Measurements from ENCODE around the gene IPCEF1. TPM values are rescaled to one million over a fixed set of nuclear protein-coding genes. Genes with fewer than 3 reads are reported as not detected.

IPCEF1 gene
- polyA plus RNA-seq, 1 experiment, result 0.35 TPM

DNA sequence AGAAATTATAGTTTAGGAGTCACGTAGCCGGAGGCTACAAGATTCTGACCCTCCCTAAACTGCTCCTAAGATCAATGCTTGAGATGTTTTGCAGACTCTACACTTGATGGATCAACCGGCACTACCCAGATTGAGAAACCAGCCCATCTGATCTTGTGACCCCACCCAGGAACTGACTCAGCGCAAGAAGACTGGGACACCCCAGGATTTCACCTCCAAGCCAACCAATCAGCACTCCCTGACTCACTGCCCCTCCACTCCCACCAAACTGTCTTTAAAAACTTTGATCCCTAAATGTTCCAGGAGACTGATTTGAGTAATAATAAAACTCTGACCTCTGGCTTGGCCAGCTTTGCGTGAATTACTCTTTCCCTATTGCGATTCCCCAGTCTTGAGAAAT lies 217.8 kb downstream of the IPCEF1 start:
- H3K4me3 ChIP-seq (ENCODE audit: low read depth, low read length), result no peak overlapping the region
- POLR2A ChIA-PET, result no interaction called here
- TF ChIP-seq CTCF (IDR thresholded peaks at IDR 0.05; ENCODE audit: low read depth, low read length), result no peak

GRCh38 chr6:154134471-154135147 lies 222.0 kb downstream of the IPCEF1 start:
- ChIA-PET CTCF (no interaction called here), POLR2A (no interaction called here)
- TF ChIP-seq CTCF (IDR thresholded peaks at IDR 0.05; ENCODE audit: low read depth, low read length), result no peak
- Histone ChIP-seq H3K9me3 (ENCODE audit: control insufficient read depth, insufficient read depth, low read length) (no peaks in the 10 kb centered on the region), H3K27ac (ENCODE audit: low read depth, low read length) (no peak overlapping the region), H3K4me3 (ENCODE audit: low read depth, low read length) (no peak overlapping the region), H3K27me3 (ENCODE audit: control insufficient read depth, insufficient read depth, low read length) (peaks cover 4% of the 10 kb centered on the region)
- no peak for DNase-seq (ENCODE audit: low read depth, low spot score)

More for the DNA sequence above, 217.8 kb downstream of the IPCEF1 start:
- CTCF ChIA-PET, result no interaction called here
- DNase-seq (ENCODE audit: low read depth, low spot score), result no peak
- no peak overlapping the region for H3K27ac ChIP-seq (ENCODE audit: low read depth, low read length)
- no peaks in the 10 kb centered on the region for H3K9me3 ChIP-seq (ENCODE audit: control insufficient read depth, insufficient read depth, low read length)
- peaks cover 4% of the 10 kb centered on the region for H3K27me3 ChIP-seq (ENCODE audit: control insufficient read depth, insufficient read depth, low read length)

- no peak for TF ChIP-seq CTCF (IDR thresholded peaks at IDR 0.05; ENCODE audit: low read depth, low read length)
- Histone ChIP-seq H3K27me3 (ENCODE audit: control insufficient read depth, insufficient read depth, low read length) (no peaks in the 10 kb centered on the region), H3K4me3 (ENCODE audit: low read depth, low read length) (no peak overlapping the region), H3K9me3 (ENCODE audit: control insufficient read depth, insufficient read depth, low read length) (no peaks in the 10 kb centered on the region), H3K27ac (ENCODE audit: low read depth, low read length) (no peak overlapping the region)
- POLR2A ChIA-PET, result no interaction called here
- no peak for DNase-seq (ENCODE audit: low read depth, low spot score)
- CTCF ChIA-PET, result no interaction called here
These were observed 228.9 kb downstream of the IPCEF1 start for GRCh38 chr6:154127657-154128056.

DNA sequence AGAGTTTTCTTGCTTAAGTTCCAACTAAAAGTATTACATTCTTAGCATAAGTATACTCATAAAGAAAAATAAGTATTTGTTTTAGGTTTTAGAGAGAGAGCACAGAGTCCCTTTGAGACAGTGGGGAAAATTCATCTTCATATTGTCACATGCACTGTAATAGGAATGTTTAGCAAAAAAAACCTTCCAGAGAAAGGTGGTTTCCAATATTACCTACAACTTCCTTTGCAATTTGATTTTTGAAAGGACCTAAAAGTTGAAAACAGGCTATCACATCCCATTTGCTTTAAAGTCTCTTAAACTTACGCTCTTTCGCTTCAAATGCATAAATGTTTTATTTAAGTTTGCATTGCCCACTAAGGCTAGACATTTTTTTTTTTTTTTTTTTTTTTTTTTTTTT lies 231.2 kb downstream of the IPCEF1 start:
- Histone ChIP-seq H3K27ac (ENCODE audit: low read depth, low read length) (no peak overlapping the region), H3K9me3 (ENCODE audit: control insufficient read depth, insufficient read depth, low read length) (no peaks in the 10 kb centered on the region), H3K4me3 (ENCODE audit: low read depth, low read length) (no peak overlapping the region), H3K27me3 (ENCODE audit: control insufficient read depth, insufficient read depth, low read length) (no peaks in the 10 kb centered on the region)
- no peak for DNase-seq (ENCODE audit: low read depth, low spot score)
- TF ChIP-seq CTCF (IDR thresholded peaks at IDR 0.05; ENCODE audit: low read depth, low read length), result no peak
- CTCF ChIA-PET, result no interaction called here
- POLR2A ChIA-PET, result no interaction called here

DNA sequence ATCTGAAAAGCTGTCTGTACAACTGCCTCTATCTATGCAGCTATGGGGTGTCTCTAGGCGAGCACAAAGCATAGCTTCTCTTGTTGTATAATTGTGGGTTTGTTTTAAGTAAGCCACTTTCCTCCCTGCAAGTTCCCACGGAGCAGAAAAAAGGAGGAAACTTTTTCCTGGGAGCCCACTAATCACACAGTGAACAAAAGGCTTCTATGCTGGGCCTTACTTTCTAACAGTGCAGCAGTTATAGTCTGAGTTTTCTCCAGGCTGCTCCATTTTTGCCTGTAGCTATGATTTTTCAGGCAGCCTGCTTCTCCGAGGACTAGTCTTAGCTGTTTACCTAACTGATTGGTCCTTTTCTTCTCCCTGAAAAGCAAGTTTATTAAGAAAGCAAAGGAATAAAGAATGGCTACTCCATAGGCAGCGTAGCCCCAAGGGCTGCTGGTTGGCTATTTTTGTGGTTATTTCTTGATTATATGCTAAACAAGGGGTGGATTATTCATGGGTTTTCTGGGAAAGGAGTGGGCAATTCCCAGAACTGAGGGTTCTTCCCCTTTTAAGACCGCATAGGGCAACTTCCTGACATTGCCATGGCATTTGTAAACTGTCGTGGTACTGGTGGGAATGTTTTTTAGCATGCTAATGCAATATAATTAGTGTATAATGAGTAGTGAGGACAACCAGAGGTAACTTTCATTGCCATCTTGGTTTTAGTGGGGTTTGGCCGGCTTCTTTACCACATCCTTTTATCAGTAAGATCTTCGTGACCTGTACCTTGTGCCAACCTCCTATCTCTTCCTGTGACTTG lies 233.2 kb downstream of the IPCEF1 start:
- DNase-seq (ENCODE audit: low read depth, low spot score), result no peak
- ChIA-PET POLR2A (no interaction called here), CTCF (interaction anchor here (0.5 kb wide), 1 partner anchor 542 kb away, joined by 3 read pairs; no protein-coding TSS in a partner anchor)
- Histone ChIP-seq H3K27ac (ENCODE audit: low read depth, low read length) (no peak overlapping the region), H3K27me3 (ENCODE audit: control insufficient read depth, insufficient read depth, low read length) (no peaks in the 10 kb centered on the region), H3K4me3 (ENCODE audit: low read depth, low read length) (no peak overlapping the region), H3K9me3 (ENCODE audit: control insufficient read depth, insufficient read depth, low read length) (no peaks in the 10 kb centered on the region)
- TF ChIP-seq CTCF (IDR thresholded peaks at IDR 0.05; ENCODE audit: low read depth, low read length), result no peak

Data from AG04450 (cell line).